SK-N-SH (cell line): ENCODE measurements around the gene KANK3.
"Not testable (repeated sequence)": the region's sequence is repeated elsewhere in the genome, so short reads cannot be mapped to it uniquely, and the experiment has no call there.

Source experiments
- CHD2 ChIP-seq: fragments of 150-350 bp; IDR thresholded peaks from 2 replicates; pipeline ENCODE4 v1.6.1; 2018; ENCODE audit warnings: low read length; ENCODE audit not compliant: partially characterized antibody
- CTCF ChIP-seq: fragments of 200-600 bp; sonication (generic); IDR thresholded peaks from 2 replicates; pipeline ENCODE4 v1.6.1; 2017; ENCODE audit warnings: antibody characterized with exemption, mild to moderate bottlenecking, moderate library complexity
- EP300 ChIP-seq, 2 experiments: IDR thresholded peaks; 2 replicates each; pipeline versions ENCODE4 v1.4.0 to v1.6.1; 2012; ENCODE audit warnings: borderline replicate concordance in 1 of 2, low read depth in 1 of 2, low read length in 1 of 2
- FOXJ3 ChIP-seq: sonication (generic); formaldehyde crosslinking; IDR thresholded peaks from 2 replicates; pipeline ENCODE4 v1.5.1; 2020; ENCODE audit warnings: mild to moderate bottlenecking, missing genetic modification reagents
- FOXM1 ChIP-seq: IDR thresholded peaks from 2 replicates; pipeline ENCODE4 v1.4.0; 2012; ENCODE audit warnings: low read depth, mild to moderate bottlenecking
- MAX ChIP-seq: IDR thresholded peaks from 2 replicates; pipeline ENCODE4 v1.4.0; 2012; ENCODE audit warnings: low read depth
- PBX3 ChIP-seq: IDR thresholded peaks from 2 replicates; pipeline ENCODE4; 2012
- POLR2AphosphoS5 ChIP-seq: IDR thresholded peaks from 2 replicates; pipeline ENCODE4 v1.6.1; 2012; ENCODE audit warnings: low read depth, low read length
- REST ChIP-seq: IDR thresholded peaks from 2 replicates; pipeline ENCODE4 v1.6.1; 2012; ENCODE audit warnings: mild to moderate bottlenecking, low read depth, low read length, moderate library complexity
- SIN3A ChIP-seq: IDR thresholded peaks from 2 replicates; pipeline ENCODE4 v1.6.1; 2012; ENCODE audit warnings: low read depth, mild to moderate bottlenecking, low read length, moderate library complexity, borderline replicate concordance
- USF1 ChIP-seq: IDR thresholded peaks from 2 replicates; pipeline ENCODE4 v1.4.0; 2012; ENCODE audit warnings: low read depth, borderline replicate concordance
- YY1 ChIP-seq: IDR thresholded peaks from 2 replicates; pipeline ENCODE4 v1.4.0; 2012; ENCODE audit warnings: low read depth, mild to moderate bottlenecking

GRCh38 chr19:8276508-8276907, 66.6 kb downstream of the KANK3 start:
- TF ChIP-seq CTCF; POLR2AphosphoS5; EP300 (IDR thresholded peaks at IDR 0.05; ENCODE audit: borderline replicate concordance in 1 of 2, low read depth in 1 of 2, low read length in 1 of 2); SIN3A; PBX3; CHD2; REST; YY1; FOXM1; MAX; USF1; FOXJ3 (CRISPR knock-in tag): not testable (repeated sequence)
